A549 treated with AZD9567 at 1 μM for 4 hours (cell line): ENCODE data around the gene RAD23A. TPM values are rescaled to one million over a fixed set of nuclear protein-coding genes. Genes with fewer than 3 reads are reported as not detected.

ENCODE experiments used
- total RNA-seq: library from RNA; stranded (reverse); fragments of 200-300 nt; extraction: Qiagen RNA extraction; gene quantifications from 5 replicates; pipeline ENCODE4 v1.2.3, GENCODE V29; 2022; ENCODE audit not compliant: insufficient read depth

Gene RAD23A
- 73.1 to 82.3 TPM (median 81.9 TPM) in 5 replicates for total RNA-seq

GRCh38 chr19:12945479-12946091, at the start of gene RAD23A:
Gene RAD23A, plus strand, starts transcription at chr19:12945862. Its CDS starts 87 bp downstream, at chr19:12945949.

DNA sequence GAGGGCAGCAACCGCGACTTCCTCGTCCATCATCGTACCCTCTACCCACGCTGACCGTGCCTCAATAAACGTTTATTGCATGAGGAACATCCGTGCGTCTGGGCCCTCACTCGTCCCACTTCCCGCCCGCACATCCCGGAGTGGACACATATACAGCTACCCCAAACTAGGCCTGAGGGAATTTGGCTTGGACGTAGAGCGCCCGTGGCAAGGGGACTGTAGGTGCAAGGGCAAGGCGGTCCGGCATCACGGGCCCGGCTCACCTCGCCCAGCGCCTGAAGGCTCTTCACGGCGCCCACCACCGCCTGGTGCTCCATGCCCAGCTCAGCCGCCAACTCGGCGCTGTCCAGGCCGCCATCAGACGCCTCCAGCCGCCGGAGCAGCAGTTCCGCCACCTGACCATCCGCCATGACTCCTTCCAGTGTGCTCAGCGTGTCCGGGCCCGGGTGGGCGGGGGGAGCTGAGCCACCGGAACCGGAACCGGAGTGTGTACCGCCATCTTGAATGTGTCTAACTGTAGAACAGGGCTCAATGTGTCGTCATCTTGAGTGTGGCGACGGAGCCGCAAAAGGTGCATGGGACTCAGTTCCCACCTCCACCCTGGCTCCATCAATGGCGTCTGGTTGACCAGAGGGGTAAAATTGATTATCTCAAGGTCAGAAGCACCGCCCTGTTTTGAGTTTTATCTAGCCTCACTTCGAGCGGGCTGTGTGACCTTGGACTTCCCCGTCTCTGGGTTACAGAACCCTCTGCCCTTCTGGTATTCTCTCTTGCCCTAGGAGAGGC, 12.2 kb upstream of the RAD23A start, which contains the start of gene FARSA:
Gene FARSA (minus strand): TSS at position 425 of the 786 bp plus-strand sequence. CDS start 15 bp downstream, at position 410.

DNA sequence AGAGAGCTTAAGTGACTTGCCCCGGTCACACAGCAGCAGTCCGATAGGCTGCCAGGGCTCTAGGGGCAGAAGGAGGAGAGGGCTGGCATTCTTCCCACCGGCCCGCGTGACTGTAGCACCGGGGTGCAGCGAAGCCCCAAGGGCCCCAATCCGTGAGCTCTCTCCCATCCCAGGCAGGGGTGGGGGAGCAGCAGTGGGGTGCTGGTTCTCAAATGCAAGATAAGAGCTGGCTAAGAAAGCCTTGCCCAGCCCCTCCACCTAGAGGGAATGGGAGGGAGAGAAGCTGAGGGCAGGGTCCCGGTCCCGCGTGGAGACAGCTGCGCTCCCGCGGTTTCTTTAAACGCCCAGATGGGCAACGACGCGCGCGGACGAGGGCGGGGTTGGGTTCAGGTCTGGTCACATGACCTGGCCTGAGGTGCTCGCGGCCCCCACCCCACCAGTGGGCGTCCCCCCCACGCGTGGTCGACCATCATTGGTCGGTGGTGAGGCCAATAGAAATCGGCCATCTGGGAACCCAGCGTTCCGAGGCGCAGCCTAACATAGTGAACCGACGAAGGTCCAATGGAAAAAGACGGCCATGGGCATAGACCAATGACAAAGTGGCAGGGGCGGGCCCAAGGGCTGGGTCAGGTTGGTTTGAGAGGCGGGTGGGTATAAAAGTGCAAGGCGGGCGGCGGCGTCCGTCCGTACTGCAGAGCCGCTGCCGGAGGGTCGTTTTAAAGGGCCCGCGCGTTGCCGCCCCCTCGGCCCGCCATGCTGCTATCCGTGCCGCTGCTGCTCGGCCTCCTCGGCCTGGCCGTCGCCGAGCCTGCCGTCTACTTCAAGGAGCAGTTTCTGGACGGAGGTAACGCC, 7.5 kb upstream of the RAD23A start, which contains the start of gene CALR:
Gene CALR (plus strand): TSS at position 683 of the 852 bp plus-strand sequence. CDS start 71 bp downstream, at position 754.

GRCh38 chr19:12956446-12957388, 11.1 kb downstream of the RAD23A start, which contains the start of gene GADD45GIP1:
Gene GADD45GIP1, minus strand, starts transcription at chr19:12957223. Its CDS starts 11 bp downstream, at chr19:12957212.

GRCh38 chr19:12969292-12969988, 23.8 kb downstream of the RAD23A start, which contains the start of gene DAND5:
Gene DAND5, plus strand, starts transcription at chr19:12969576. Its CDS starts 85 bp downstream, at chr19:12969661.

GRCh38 chr19:12994701-12995595, 49.3 kb downstream of the RAD23A start, which contains the start of gene NFIX:
Gene NFIX, plus strand, starts transcription at chr19:12995475. Its CDS starts 363 bp downstream, at chr19:12995838.

Other genes starting within 250 kb of the RAD23A start
- gene FBXW9, start 249.2 kb upstream of the RAD23A start, total RNA-seq = 11.4 to 14.6 TPM (median 13.9 TPM) in 5 replicates
- gene TNPO2, start 221.9 kb upstream of the RAD23A start, total RNA-seq = 31.3 to 35.3 TPM (median 33.6 TPM) in 5 replicates
- gene TRIR, start 211.2 kb upstream of the RAD23A start, total RNA-seq = 118 to 201 TPM (median 193 TPM) in 5 replicates
- 83.8 to 103 TPM (median 99.2 TPM) in 5 replicates for gene GET3, start 208.4 kb upstream of the RAD23A start, total RNA-seq
- gene BEST2, start 194.1 kb upstream of the RAD23A start, total RNA-seq = 0.59 to 1.0 TPM (median 0.79 TPM) in 4 of 5 replicates, not detected in the other
- 9.8 to 14.0 TPM (median 12.8 TPM) in 5 replicates for gene HOOK2, start 170.3 kb upstream of the RAD23A start, total RNA-seq
- 110 to 185 TPM (median 160 TPM) in 5 replicates for gene JUNB, start 154.4 kb upstream of the RAD23A start, total RNA-seq
- 0.47 to 0.91 TPM (median 0.66 TPM) in 4 of 5 replicates, not detected in the other for gene PRDX2, start 144.1 kb upstream of the RAD23A start, total RNA-seq
- 9.1 to 13.7 TPM (median 11.8 TPM) in 4 of 5 replicates, not detected in the other for gene THSD8, start 143.8 kb upstream of the RAD23A start, total RNA-seq
- 39.4 to 50.4 TPM (median 46.8 TPM) in 5 replicates for gene RNASEH2A, start 139.3 kb upstream of the RAD23A start, total RNA-seq
- gene RTBDN, start 111.3 kb upstream of the RAD23A start, total RNA-seq = 0.08 to 0.09 TPM in 2 of 5 replicates, not detected in the others
- gene MAST1, start 107.3 kb upstream of the RAD23A start, total RNA-seq = 1.5 to 7.0 TPM (median 1.7 TPM) in 5 replicates
- 28.6 to 36.5 TPM (median 29.7 TPM) in 5 replicates for gene DNASE2, start 64.4 kb upstream of the RAD23A start, total RNA-seq
- 0.05 to 0.07 TPM in 2 of 5 replicates, not detected in the others for gene KLF1, start 58.7 kb upstream of the RAD23A start, total RNA-seq
- 9.2 to 21.4 TPM (median 9.9 TPM) in 5 replicates for gene GCDH, start 54.7 kb upstream of the RAD23A start, total RNA-seq
- gene SYCE2, start 26.6 kb upstream of the RAD23A start, total RNA-seq = 0.25 to 1.8 TPM (median 0.42 TPM) in 5 replicates
- gene FARSA, start 12.2 kb upstream of the RAD23A start, total RNA-seq = 60.5 to 80.0 TPM (median 74.4 TPM) in 5 replicates
- gene CALR, start 7.3 kb upstream of the RAD23A start, total RNA-seq = 481 to 566 TPM (median 518 TPM) in 5 replicates
- 20.6 to 55.7 TPM (median 51.6 TPM) in 5 replicates for gene GADD45GIP1, start 11.4 kb downstream of the RAD23A start, total RNA-seq
- 0.03 to 0.07 TPM (median 0.06 TPM) in 3 of 5 replicates, not detected in the others for gene DAND5, start 23.7 kb downstream of the RAD23A start, total RNA-seq
- 3.6 to 4.3 TPM (median 3.8 TPM) in 5 replicates for gene NFIX, start 49.6 kb downstream of the RAD23A start, total RNA-seq
- 0.56 to 0.92 TPM (median 0.70 TPM) in 4 of 5 replicates, not detected in the other for gene LYL1, start 157.0 kb downstream of the RAD23A start, total RNA-seq
- gene TRMT1, start 170.9 kb downstream of the RAD23A start, total RNA-seq = 34.6 to 44.3 TPM (median 38.0 TPM) in 5 replicates
- gene NACC1, start 172.4 kb downstream of the RAD23A start, total RNA-seq = 33.2 to 43.4 TPM (median 39.4 TPM) in 5 replicates
- 48.0 to 53.3 TPM (median 52.4 TPM) in 5 replicates for gene STX10, start 204.5 kb downstream of the RAD23A start, total RNA-seq
- 38.5 to 59.3 TPM (median 49.4 TPM) in 5 replicates for gene IER2, start 204.5 kb downstream of the RAD23A start, total RNA-seq